HG03064 (cell line): ENCODE results near the gene FAH.

ENCODE experiments used
- ATAC-seq: cut with Tn5 transposase; IDR thresholded peaks from one replicate; pipeline ENCODE4 v1.9.1; 2021; ENCODE audit warnings: low read depth; ENCODE audit not compliant: unreplicated experiment

The FAH gene

GRCh38 chr15:80171787-80172186, 19.0 kb downstream of the FAH start:
- no peak for ATAC-seq

- no peak for ATAC-seq
Measured at GRCh38 chr15:80172401-80172800, 19.6 kb downstream of the FAH start.

GRCh38 chr15:80173022-80173759, 20.4 kb downstream of the FAH start:
- ATAC-seq: no peak

GRCh38 chr15:80174017-80174746, 21.4 kb downstream of the FAH start:
- no peak for ATAC-seq

- no peak for ATAC-seq
Measured at GRCh38 chr15:80175436-80175835, 22.6 kb downstream of the FAH start.

GRCh38 chr15:80176443-80176842, 23.6 kb downstream of the FAH start:
- no peak for ATAC-seq

- ATAC-seq: no peak
Measured at GRCh38 chr15:80177156-80177555, 24.4 kb downstream of the FAH start.

GRCh38 chr15:80179025-80179759, 26.4 kb downstream of the FAH start:
- ATAC-seq: no peak

GRCh38 chr15:80179935-80180334, 27.1 kb downstream of the FAH start:
- no peak for ATAC-seq

GRCh38 chr15:80180468-80180867, 27.7 kb downstream of the FAH start:
- ATAC-seq: no peak

GRCh38 chr15:80180986-80181385, 28.2 kb downstream of the FAH start:
- no peak for ATAC-seq

GRCh38 chr15:80182611-80183261, 29.9 kb downstream of the FAH start:
- no peak for ATAC-seq

GRCh38 chr15:80183306-80183705, 30.5 kb downstream of the FAH start:
- no peak for ATAC-seq

GRCh38 chr15:80183886-80184285, 31.1 kb downstream of the FAH start:
- ATAC-seq: no peak

GRCh38 chr15:80184554-80184953, 31.8 kb downstream of the FAH start:
- ATAC-seq: no peak

GRCh38 chr15:80185152-80185551, 32.4 kb downstream of the FAH start:
- ATAC-seq: no peak

GRCh38 chr15:80186066-80186465, 33.3 kb downstream of the FAH start:
- ATAC-seq: no peak

- no peak for ATAC-seq
Measured at GRCh38 chr15:80186597-80186996, 33.8 kb downstream of the FAH start.

GRCh38 chr15:80188251-80188650, 35.5 kb downstream of the FAH start:
- ATAC-seq: no peak

GRCh38 chr15:80191198-80191597, 38.4 kb downstream of the FAH start:
- ATAC-seq: no peak
